H9 (cell line): ENCODE measurements around the gene SORCS2. TPM values are rescaled to one million over a fixed set of nuclear protein-coding genes. Genes with fewer than 3 reads are reported as not detected.

Experiments
- DNase-seq: peaks from one replicate; pipeline ENCODE4 v3.0.0-alpha.2; 2017
- H2AFZ ChIP-seq: one replicate; pipeline ENCODE4 v1.6.1; 2013; ENCODE audit warnings: mild to moderate bottlenecking, low read length, control low read depth, moderate library complexity
- H2AK5ac ChIP-seq: 2 replicates; pipeline ENCODE4 v1.6.1; 2013; ENCODE audit warnings: low read length, control low read depth, mixed read lengths; ENCODE audit not compliant: insufficient read length
- H2BK120ac ChIP-seq: one replicate; pipeline ENCODE4 v1.6.1; 2013; ENCODE audit warnings: low read depth, mild to moderate bottlenecking, low read length, control low read depth, inconsistent platforms; ENCODE audit not compliant: poor library complexity, severe bottlenecking
- H2BK12ac ChIP-seq: 2 replicates; pipeline ENCODE4 v1.6.1; 2013; ENCODE audit warnings: low read length, control low read depth, mixed read lengths, low read depth; ENCODE audit not compliant: insufficient read length
- H2BK15ac ChIP-seq: 2 replicates; pipeline ENCODE4 v1.6.1; 2013; ENCODE audit warnings: low read depth, low read length, control low read depth
- H2BK20ac ChIP-seq: one replicate; pipeline ENCODE4 v1.6.1; 2013; ENCODE audit warnings: low read depth, mild to moderate bottlenecking, low read length, control low read depth, inconsistent platforms; ENCODE audit not compliant: poor library complexity, severe bottlenecking
- H2BK5ac ChIP-seq: 2 replicates; pipeline ENCODE4 v1.6.1; 2013; ENCODE audit warnings: low read length, control low read depth, mixed read lengths; ENCODE audit not compliant: insufficient read length
- H3K14ac ChIP-seq: 2 replicates; pipeline ENCODE4 v1.6.1; 2013; ENCODE audit warnings: low read length, control low read depth; ENCODE audit not compliant: insufficient read depth
- H3K18ac ChIP-seq: 2 replicates; pipeline ENCODE4 v1.6.1; 2013; ENCODE audit warnings: low read depth, mild to moderate bottlenecking, mixed read lengths, low read length, control low read depth; ENCODE audit not compliant: insufficient read length
- H3K23ac ChIP-seq: 2 replicates; pipeline ENCODE4 v1.6.1; 2013; ENCODE audit warnings: low read length, control low read depth, mixed read lengths, low read depth; ENCODE audit not compliant: insufficient read length
- H3K23me2 ChIP-seq: 2 replicates; pipeline ENCODE4 v1.6.1; 2013; ENCODE audit warnings: low read depth, mild to moderate bottlenecking, mixed read lengths, low read length, control low read depth; ENCODE audit not compliant: insufficient read length, poor library complexity, severe bottlenecking
- H3K27ac ChIP-seq: 2 replicates; pipeline ENCODE4 v1.5.1; 2013; ENCODE audit warnings: low read length, control low read depth, mixed read lengths, low read depth; ENCODE audit not compliant: insufficient read length
- H3K27me3 ChIP-seq: 2 replicates; pipeline ENCODE4 v1.6.1; 2013; ENCODE audit warnings: low read length, control low read depth, inconsistent platforms; ENCODE audit not compliant: insufficient read depth
- H3K4ac ChIP-seq: 2 replicates; pipeline ENCODE4 v1.6.1; 2013; ENCODE audit warnings: low read depth, mild to moderate bottlenecking, control low read depth, inconsistent platforms, low read length, moderate library complexity
- H3K4me1 ChIP-seq: 2 replicates; pipeline ENCODE4 v1.6.1; 2013; ENCODE audit warnings: low read length, control low read depth, inconsistent platforms; ENCODE audit not compliant: insufficient read depth
- H3K4me2 ChIP-seq: 2 replicates; pipeline ENCODE4 v1.6.1; 2013; ENCODE audit warnings: low read length, control low read depth, mixed read lengths; ENCODE audit not compliant: insufficient read length, insufficient read depth
- H3K56ac ChIP-seq: 2 replicates; pipeline ENCODE4 v1.6.1; 2013; ENCODE audit warnings: low read depth, mild to moderate bottlenecking, mixed read lengths, low read length, control low read depth; ENCODE audit not compliant: insufficient read length
- H3K79me1 ChIP-seq: 2 replicates; pipeline ENCODE4 v1.6.1; 2013; ENCODE audit warnings: low read depth, mild to moderate bottlenecking, moderate library complexity, low read length, control low read depth, inconsistent platforms; ENCODE audit not compliant: insufficient read depth, poor library complexity, severe bottlenecking
- H3K79me2 ChIP-seq: 2 replicates; pipeline ENCODE4 v1.6.1; 2013; ENCODE audit warnings: low read length, control low read depth, inconsistent platforms; ENCODE audit not compliant: insufficient read depth
- H3K9ac ChIP-seq: 2 replicates; pipeline ENCODE4 v1.6.1; 2013; ENCODE audit warnings: low read length, control low read depth, mixed read lengths; ENCODE audit not compliant: insufficient read length; ENCODE audit errors: extremely low read depth
- H3K9me3 ChIP-seq: one replicate; pipeline ENCODE4 v1.6.1; 2013; ENCODE audit warnings: low read depth, low read length, inconsistent platforms; ENCODE audit not compliant: control insufficient read depth
- H3T11ph ChIP-seq: one replicate; pipeline ENCODE4 v1.6.1; 2013; ENCODE audit warnings: mild to moderate bottlenecking, low read length, control low read depth, inconsistent platforms
- H4K20me1 ChIP-seq: one replicate; pipeline ENCODE4 v1.6.1; 2013; ENCODE audit not compliant: control insufficient read depth, insufficient read length, insufficient read depth
- H4K5ac ChIP-seq: 2 replicates; pipeline ENCODE4 v1.6.1; 2013; ENCODE audit warnings: low read depth, mild to moderate bottlenecking, mixed read lengths, low read length, control low read depth; ENCODE audit not compliant: insufficient read length
- H4K8ac ChIP-seq: replicated peaks from 2 replicates; pipeline ENCODE4 v1.6.1; 2013; ENCODE audit warnings: low read length, control low read depth, mixed read lengths, low read depth; ENCODE audit not compliant: insufficient read length
- H4K91ac ChIP-seq: 2 replicates; pipeline ENCODE4 v1.6.1; 2013; ENCODE audit warnings: low read depth, mild to moderate bottlenecking, moderate library complexity, mixed read lengths, low read length, control low read depth; ENCODE audit not compliant: insufficient read length
- H3K27ac Mint-ChIP-seq, 3 experiments: 2 replicates in 2 of 3; 3 replicates in 1 of 3; pipeline ENCODE4 v1.8.0; 2020 to 2021; ENCODE audit warnings: mixed read lengths in 3 of 3, mild to moderate bottlenecking in 1 of 3, moderate library complexity in 1 of 3
- H3K27me3 Mint-ChIP-seq: 2 replicates; pipeline ENCODE4 v1.8.0; 2021; ENCODE audit warnings: low read depth, mild to moderate bottlenecking, moderate library complexity, mixed read lengths
- H3K36me3 Mint-ChIP-seq, 3 experiments: 2 replicates in 2 of 3; 3 replicates in 1 of 3; pipeline ENCODE4 v1.8.0; 2020 to 2021; ENCODE audit warnings: low read depth in 3 of 3, mixed read lengths in 3 of 3; ENCODE audit not compliant: insufficient read depth in 1 of 3
- H3K4me1 Mint-ChIP-seq, 2 experiments: 2 replicates each; pipeline ENCODE4 v1.8.0; 2020; ENCODE audit warnings: mixed read lengths in 2 of 2
- H3K4me3 Mint-ChIP-seq, 2 experiments: 2 replicates in 1 of 2; 3 replicates in 1 of 2; pipeline ENCODE4 v1.8.0; 2020 to 2021; ENCODE audit warnings: mild to moderate bottlenecking in 2 of 2, mixed read lengths in 2 of 2, moderate library complexity in 1 of 2
- H3K9me3 Mint-ChIP-seq, 2 experiments: 2 replicates in 1 of 2; 3 replicates in 1 of 2; pipeline ENCODE4 v1.8.0; 2020; ENCODE audit warnings: mild to moderate bottlenecking in 2 of 2, mixed read lengths in 2 of 2, moderate library complexity in 1 of 2
- WGBS: extraction: QIAGEN DNeasy Blood & Tissue Kit; methylation state at CpG from one replicate; pipeline ENCODE4 v1.1.7; 2013; ENCODE audit warnings: missing lambda C conversion rate, low lambda C conversion rate, mixed read lengths; ENCODE audit not compliant: insufficient read length; ENCODE audit errors: extremely low coverage; 5-methylcytosine and 5-hydroxymethylcytosine counted together
- total RNA-seq: library from RNA; stranded (reverse); gene quantifications from 2 replicates; pipeline ENCODE4 v1.2.1, GENCODE V29; 2021
- TF ChIP-seq, protein P1 (sequence below): fragments of 200-600 bp; sonication (generic); conservative IDR thresholded peaks from 3 replicates; pipeline ENCODE4 v1.8.0; 2021; ENCODE audit warnings: antibody characterized with exemption, mild to moderate bottlenecking

The SORCS2 gene
- total RNA-seq, 1 experiment from 2014 or later = 0.57 TPM

DNA sequence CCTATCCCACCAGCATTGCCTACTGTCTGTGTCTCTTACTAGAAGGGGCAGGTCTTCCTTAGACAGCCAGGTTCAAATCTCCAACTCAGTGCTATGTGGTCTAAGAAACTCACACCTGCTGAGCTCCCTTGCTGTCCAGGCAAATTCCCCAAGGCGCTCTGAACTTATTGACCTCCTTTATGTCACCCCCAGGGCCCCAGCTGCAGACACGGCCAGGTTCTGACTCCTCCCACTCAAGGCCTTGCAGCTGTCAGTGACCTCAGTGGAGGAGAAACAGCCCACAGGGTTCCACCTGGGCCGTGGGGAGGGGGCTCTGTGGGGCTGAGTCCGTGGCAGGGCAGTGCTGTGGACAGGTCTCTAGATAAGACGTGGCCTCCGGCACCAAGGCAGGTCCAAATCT lies 284.5 kb downstream of the SORCS2 start:
- no peak overlapping the region; a peak in 1 of 7 replicates for H3K27ac Mint-ChIP-seq
- H4K20me1 ChIP-seq = no peaks in the 10 kb centered on the region

More for the DNA sequence above, 284.5 kb downstream of the SORCS2 start:
- H3K27me3 ChIP-seq = no peaks in the 10 kb centered on the region
- Mint-ChIP-seq H3K36me3 (no peaks in the 10 kb centered on the region), H3K27me3 (peaks cover 3% of the 10 kb centered on the region; the same call in 1 of the 2 replicates), H3K4me3 (no peak overlapping the region), H3K9me3 (no peaks in the 10 kb centered on the region; a peak in 1 of 5 replicates), H3K4me1 (peaks cover 13 to 16% of the 10 kb centered on the region in 2 experiments)
- WGBS = no CpG with 5 or more reads among the region's 6 CpGs
- no peak overlapping the region for H3K27ac ChIP-seq
- H3K23me2 ChIP-seq = no peaks in the 10 kb centered on the region
- H3K9me3 ChIP-seq = no peaks in the 10 kb centered on the region
- no peak overlapping the region for H3K4me2 ChIP-seq
- no peak overlapping the region for H2BK5ac ChIP-seq
- TF ChIP-seq, protein P1, sequence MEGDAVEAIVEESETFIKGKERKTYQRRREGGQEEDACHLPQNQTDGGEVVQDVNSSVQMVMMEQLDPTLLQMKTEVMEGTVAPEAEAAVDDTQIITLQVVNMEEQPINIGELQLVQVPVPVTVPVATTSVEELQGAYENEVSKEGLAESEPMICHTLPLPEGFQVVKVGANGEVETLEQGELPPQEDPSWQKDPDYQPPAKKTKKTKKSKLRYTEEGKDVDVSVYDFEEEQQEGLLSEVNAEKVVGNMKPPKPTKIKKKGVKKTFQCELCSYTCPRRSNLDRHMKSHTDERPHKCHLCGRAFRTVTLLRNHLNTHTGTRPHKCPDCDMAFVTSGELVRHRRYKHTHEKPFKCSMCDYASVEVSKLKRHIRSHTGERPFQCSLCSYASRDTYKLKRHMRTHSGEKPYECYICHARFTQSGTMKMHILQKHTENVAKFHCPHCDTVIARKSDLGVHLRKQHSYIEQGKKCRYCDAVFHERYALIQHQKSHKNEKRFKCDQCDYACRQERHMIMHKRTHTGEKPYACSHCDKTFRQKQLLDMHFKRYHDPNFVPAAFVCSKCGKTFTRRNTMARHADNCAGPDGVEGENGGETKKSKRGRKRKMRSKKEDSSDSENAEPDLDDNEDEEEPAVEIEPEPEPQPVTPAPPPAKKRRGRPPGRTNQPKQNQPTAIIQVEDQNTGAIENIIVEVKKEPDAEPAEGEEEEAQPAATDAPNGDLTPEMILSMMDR = no peak
- DNase-seq = no peak
- H4K8ac ChIP-seq = no peak overlapping the region
- H2BK12ac ChIP-seq = no peak overlapping the region
- no peak overlapping the region for H3K18ac ChIP-seq
- no peak overlapping the region for H2AFZ ChIP-seq
- H3K14ac ChIP-seq = no peak overlapping the region
- no peak overlapping the region for H2BK20ac ChIP-seq
- no peak overlapping the region for H3K9ac ChIP-seq
- H4K5ac ChIP-seq = no peak overlapping the region
- no peaks in the 10 kb centered on the region for H3K4me1 ChIP-seq
- H3T11ph ChIP-seq = no peak overlapping the region
- no peak overlapping the region for H2AK5ac ChIP-seq
- no peak overlapping the region for H2BK120ac ChIP-seq
- no peak overlapping the region for H4K91ac ChIP-seq
- H3K79me2 ChIP-seq = no peaks in the 10 kb centered on the region
- H2BK15ac ChIP-seq = no peak overlapping the region
- no peak overlapping the region for H3K4ac ChIP-seq
- no peaks in the 10 kb centered on the region for H3K79me1 ChIP-seq
- H3K23ac ChIP-seq = no peak overlapping the region
- no peak overlapping the region for H3K56ac ChIP-seq
